Measurements from ENCODE around the gene UBL3.

The UBL3 gene

GRCh38 chr13:29753618-29754472 lies 96.6 kb downstream of the UBL3 start:
- no peak overlapping the region for H3K4me3 ChIP-seq (ENCODE audit: low read depth, low read length)

DNA sequence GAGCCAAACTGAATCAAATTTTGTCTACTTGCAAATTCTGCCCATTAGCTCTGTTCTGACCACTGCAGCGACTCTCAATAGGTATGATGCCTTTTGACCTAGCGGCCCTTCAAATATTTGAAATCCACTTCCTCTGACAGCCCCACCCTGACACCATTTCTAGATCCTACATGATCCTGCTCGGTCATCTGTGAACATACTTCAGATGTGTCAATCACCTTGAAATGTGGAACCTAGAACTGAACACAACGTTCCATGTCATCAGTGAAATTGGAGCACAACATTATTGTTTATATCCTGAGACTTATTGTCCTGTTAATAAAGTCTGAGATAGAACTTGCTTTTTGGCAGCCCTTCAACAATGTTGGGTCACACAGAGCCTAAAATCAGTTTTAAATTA lies 98.2 kb downstream of the UBL3 start:
- no peak overlapping the region for H3K4me3 ChIP-seq (ENCODE audit: low read depth, low read length)
- TF ChIP-seq CTCF (IDR thresholded peaks at IDR 0.05; ENCODE audit: borderline replicate concordance, insufficient read depth, low read depth, low read length) = no peak

More at GRCh38 chr13:29753618-29754472, 96.6 kb downstream of the UBL3 start:
- TF ChIP-seq CTCF (IDR thresholded peaks at IDR 0.05; ENCODE audit: borderline replicate concordance, insufficient read depth, low read depth, low read length) = no peak

- TF ChIP-seq CTCF (IDR thresholded peaks at IDR 0.05; ENCODE audit: borderline replicate concordance, insufficient read depth, low read depth, low read length) = no peak
- H3K4me3 ChIP-seq (ENCODE audit: low read depth, low read length) = no peak overlapping the region
Observed at GRCh38 chr13:29750183-29750530, 100.3 kb downstream of the UBL3 start.

DNA sequence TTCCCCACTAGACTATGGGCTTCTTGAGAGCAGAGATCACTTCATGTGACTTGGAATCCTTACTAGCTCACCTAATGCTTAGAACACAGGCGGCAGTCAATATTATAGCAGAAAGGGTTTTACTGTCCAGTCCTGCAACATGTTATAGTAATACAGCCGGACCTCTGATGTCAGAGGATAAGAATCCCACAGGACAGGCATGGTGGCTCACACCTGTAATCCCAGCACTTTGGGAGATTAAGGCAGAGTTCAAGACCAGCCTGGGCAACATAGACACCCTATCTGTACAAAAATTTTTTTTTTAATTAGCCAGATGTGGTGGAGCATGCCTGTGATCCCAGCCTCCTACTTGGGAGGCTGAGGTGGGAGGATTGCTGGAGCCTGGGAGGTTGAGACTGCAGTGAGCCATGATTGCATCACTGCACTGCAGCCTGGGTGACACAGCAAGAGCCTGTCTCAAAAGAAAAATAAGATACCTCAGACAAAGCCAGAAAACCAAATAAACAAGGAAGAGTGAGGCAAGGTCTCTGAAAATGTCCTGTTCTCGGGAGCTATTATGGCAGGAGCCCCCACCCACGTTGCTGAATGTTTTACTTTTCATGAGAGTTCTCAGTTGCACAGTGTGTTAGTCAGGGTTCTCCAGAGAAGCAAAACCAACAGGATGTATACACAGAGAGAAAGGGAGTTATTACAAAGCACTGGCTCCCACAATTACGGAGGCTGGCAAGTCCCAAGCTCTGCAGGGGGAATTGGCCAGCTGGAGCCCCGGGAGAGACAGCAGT lies 100.8 kb downstream of the UBL3 start:
- H3K4me3 ChIP-seq (ENCODE audit: low read depth, low read length) = no peak overlapping the region
- no peak for TF ChIP-seq CTCF (IDR thresholded peaks at IDR 0.05; ENCODE audit: borderline replicate concordance, insufficient read depth, low read depth, low read length)

DNA sequence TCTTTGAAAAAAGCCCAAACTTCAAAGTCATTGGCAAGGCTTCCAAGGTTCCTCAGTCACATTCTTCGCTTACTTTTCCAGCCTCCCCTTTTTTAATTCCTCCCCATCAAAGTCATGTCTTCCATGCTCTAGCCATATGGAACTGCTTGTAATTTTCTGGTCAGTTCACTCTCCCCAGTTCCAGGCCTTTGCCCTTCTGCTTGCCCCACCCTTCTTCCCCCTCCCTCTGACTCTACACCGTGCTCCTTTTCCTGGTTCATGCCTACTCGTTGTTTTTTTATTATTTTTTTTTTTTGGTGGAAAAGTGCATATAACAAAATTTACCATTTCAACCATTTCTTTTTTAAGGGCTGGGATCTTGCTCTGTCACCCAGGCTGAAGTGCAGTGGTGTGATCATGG lies 102.3 kb downstream of the UBL3 start:
- TF ChIP-seq CTCF (IDR thresholded peaks at IDR 0.05; ENCODE audit: borderline replicate concordance, insufficient read depth, low read depth, low read length) = no peak
- no peak overlapping the region for H3K4me3 ChIP-seq (ENCODE audit: low read depth, low read length)

DNA sequence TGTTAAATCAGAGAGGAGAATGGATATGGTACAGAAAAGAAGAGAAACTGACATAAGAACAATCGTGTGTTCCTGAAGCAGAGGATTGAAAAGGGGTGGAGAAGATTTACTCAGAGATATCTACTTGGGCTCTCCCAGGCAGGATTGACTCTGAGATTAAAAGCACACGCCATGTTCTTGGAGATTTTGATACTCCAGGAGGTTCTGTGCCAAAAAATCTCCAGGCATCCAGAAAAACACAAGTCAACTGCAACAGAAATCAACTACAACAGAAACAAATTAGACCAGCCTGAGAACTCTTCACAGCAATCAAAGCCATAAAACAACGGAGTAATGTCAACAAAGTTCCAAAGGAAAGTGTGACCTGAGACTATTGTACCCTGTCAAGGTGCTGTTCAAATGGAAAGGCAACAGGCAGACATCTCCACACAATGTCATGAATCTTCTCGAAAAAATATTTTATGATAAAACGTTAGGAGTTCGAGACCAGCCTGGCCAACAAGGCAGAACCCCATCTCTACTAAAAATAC lies 104.2 kb downstream of the UBL3 start:
- TF ChIP-seq CTCF (IDR thresholded peaks at IDR 0.05; ENCODE audit: borderline replicate concordance, insufficient read depth, low read depth, low read length) = no peak
- no peak overlapping the region for H3K4me3 ChIP-seq (ENCODE audit: low read depth, low read length)
